Stimulated activated CD4-positive, alpha-beta T cell treated with anti-CD3 and anti-CD28 coated beads, Interleukin-2, amount 100 ng/mL, for 24 hours (primary cell): ENCODE results near the gene ZNF768.
"Not testable (repeated sequence)": the region's sequence is repeated elsewhere in the genome, so short reads cannot be mapped to it uniquely, and the experiment has no call there.

ENCODE experiments used
- DNase-seq, 2 donors: peaks; one replicate each; pipeline ENCODE4 v3.0.0-alpha.2; 2020

Gene ZNF768

DNA sequence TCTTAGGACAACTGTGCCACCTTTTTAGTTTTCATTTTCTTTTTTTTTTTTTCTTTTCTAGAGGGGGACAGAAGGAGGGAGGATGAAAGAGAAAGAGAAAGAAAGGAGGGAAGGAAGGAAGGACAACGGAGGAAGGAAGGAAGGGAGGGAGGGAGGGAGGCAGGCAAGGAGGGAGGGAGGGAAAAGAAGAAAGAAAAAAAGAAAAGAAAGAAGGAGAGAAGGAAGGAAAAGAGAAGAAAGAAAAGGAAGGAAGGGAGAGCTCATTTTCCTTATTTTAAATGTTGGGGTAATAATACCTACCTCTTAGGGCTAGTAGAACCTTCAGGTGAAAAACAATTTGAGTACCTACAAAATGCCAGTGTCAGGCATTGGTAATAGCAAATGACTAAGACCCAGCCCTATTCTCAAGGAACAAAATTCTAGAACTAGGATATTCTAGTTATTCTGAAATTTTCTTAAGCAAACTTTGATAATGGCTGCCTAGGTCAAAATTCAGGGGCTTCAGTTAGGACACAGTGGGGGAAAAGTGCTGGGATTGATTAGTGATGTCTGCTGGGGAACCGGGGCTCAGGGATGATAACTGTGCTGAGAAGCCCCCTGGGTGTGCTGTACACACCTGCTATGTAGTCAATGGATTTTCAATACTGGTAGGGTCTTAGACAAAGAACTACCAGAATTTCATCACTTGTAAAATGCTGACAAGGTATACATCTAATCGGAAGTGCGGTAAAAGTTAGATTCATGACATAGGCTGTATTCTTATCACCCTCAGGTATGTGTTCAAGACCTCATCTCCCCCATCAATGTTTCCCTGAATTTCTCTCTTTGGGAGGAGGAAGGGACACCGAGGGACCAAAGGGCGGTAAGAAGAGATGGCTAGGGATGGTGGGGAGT, 22.7 kb downstream of the ZNF768 start:
- no peak for DNase-seq

- no peak for DNase-seq
These were observed 27.1 kb downstream of the ZNF768 start for GRCh38 chr16:30499284-30499683.

GRCh38 chr16:30494709-30495108, 31.7 kb downstream of the ZNF768 start:
- no peak for DNase-seq

DNA sequence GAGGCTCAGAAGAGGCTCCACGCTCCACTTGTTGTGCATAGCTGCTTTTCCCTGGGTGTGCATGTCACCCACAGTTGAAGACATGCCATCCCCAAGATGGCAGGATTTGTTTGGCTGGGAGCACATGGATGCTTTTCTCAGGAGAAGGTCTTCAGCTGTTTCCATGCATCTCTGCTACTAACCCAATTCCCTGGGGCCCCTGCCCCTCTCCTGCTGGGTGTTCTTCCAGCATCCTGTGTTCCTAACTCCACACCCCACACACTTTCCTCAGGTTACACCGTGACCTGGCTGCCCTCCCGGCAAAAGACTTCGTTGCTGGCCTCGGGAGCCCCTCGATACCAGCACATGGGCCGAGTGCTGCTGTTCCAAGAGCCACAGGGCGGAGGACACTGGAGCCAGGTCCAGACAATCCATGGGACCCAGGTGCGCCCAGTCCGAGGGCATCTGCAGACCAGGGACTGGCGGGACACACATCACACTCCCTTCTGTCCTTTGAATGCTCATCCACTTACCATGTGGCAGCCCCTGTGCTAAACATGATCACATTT, 32.4 kb downstream of the ZNF768 start:
- no peak for DNase-seq

DNA sequence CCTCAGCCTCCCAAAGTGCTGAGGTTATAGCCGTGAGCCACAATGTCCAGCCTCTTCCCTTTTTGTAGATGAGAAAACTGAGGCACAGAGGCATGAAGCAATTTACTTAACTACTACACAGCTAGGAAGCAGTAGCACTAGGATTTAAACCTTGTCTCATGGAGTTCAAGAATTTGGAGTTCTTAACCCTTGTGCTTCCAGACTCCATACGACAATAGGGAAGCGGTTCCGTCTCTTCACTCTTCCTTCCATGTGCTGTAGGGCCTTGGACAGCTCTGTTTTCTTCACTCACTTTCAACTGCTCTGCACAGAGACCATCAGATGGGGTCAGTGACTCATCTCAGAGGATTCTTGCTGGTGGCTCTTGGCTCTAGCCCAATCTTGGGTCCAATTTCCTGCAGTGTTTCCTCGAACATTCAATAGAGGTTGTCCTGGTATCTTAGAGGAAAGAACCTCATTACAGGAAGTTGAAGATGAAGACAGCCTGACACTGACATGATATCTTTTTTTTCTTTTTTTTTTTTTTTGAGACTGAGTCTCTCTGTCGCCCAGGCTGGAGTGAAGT, 34.5 kb downstream of the ZNF768 start:
- DNase-seq: no peak

- no peak for DNase-seq
These were observed 35.1 kb downstream of the ZNF768 start for GRCh38 chr16:30491229-30491628.

DNA sequence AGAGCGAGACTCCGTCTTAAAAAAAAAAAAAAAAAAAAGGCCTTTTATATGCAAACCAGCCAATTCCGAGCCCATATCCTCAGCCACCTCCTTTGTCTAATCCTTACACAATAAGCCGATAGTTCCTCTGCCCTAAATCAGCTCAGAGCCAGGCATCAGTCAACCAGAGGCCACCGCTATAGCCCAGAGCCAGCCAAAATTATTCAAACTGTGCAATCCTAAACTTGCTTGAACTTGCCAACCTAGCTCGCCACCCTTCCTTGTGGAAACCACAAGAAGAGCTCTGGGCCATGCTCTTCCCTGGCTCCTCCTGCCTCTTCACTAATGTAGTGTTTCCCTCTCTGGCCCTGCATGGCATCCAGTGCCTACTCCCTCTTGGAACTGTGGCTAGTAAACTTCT, 36.2 kb downstream of the ZNF768 start:
- DNase-seq: no peak

- no peak for DNase-seq
These were observed 37.4 kb downstream of the ZNF768 start for GRCh38 chr16:30488764-30489605.

DNA sequence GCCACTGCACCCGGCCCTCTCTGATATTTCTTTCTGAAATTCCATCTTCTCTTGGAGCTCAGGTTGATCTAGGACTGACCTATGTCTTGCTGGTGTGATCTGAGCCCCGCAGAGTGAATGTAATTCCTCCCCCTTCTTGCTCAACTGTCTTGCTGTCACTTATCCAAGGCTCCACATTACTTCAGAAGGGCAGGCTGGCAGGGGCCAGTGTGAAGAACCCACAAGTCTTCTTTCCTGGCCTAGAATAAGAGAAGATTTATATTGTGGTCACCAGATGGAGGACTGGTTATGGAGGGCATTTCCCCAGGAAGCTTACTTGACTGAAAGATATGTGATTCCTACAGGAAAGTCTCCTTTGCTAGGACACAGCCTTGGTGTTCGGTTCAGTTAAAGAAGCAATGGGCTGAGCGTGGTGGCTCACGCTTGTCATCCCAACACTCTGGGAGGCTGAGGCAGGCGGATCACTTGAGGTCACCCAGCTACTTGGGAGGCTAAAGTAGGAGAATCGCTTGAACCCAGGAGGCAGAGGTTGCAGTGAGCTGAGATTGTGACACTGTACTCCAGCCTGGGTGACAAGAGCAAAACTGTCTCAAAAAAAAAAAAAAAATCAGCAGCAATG, 40.4 kb downstream of the ZNF768 start:
- DNase-seq: no peak

GRCh38 chr16:30484887-30485286, 41.5 kb downstream of the ZNF768 start:
- no peak for DNase-seq

- DNase-seq: no peak
These were observed 44.0 kb downstream of the ZNF768 start for GRCh38 chr16:30482366-30482765.

- DNase-seq: no peak
These were observed 45.0 kb downstream of the ZNF768 start for GRCh38 chr16:30481381-30481780.

GRCh38 chr16:30478766-30479478, 47.4 kb downstream of the ZNF768 start:
- no peak for DNase-seq

DNA sequence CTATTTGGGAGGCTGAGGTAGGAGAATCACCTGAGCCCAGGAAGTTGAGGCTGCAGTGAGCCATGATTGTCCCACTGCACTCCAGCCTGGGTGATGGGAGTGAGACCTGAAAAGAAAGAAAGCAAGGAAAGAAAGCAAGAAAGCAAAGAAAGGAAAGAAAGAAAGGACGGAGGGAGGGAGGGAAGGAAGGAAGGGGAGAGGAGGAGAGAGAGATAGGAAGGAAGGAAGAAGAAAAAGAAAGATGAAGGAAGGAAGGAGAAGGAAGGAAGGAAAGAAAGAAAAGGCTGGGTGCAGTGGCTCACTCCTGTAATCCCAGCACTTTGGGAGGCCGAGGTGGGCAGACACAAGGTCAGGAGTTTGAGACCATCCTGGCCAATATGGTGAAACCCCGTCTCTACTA, 48.6 kb downstream of the ZNF768 start:
- not testable (repeated sequence) for DNase-seq

DNA sequence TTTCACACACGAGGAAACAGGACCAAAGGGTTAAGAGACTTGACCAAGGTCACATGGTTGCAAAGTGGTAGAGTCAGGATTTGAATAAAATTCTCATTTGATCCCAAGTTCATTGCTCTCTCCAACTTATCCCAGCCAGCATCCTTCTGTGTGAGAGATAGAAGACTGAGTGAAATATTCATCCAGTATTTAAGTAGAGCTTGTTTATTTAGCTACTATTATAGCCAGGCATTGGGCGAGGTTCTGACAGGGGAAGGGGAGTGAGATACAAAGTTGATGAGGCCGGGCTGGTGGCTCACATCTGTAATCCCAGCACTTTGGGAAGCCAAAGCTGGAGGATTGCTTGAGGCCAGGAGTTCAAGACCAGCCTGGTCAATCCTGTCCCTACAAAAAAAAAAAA, 49.4 kb downstream of the ZNF768 start:
- no peak for DNase-seq

DNA sequence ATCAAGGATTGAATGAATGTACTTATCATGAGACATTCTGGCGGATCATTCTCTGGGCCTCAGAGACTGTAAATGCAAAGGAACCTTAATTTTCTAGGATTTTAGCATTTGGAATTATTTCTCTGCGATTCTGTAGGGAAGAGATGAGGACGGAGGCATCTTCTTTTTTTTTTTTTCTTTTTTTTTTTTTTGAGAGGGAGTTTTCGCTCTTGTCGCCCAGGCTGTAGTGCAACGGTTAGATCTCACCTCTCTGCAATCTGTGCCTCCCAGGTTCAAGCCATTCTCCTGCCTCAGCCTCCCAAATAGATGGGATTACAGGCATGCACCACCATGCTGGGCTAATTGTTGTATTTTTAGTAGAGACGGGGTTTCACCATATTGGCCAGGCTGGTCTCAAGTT, 51.7 kb downstream of the ZNF768 start:
- no peak for DNase-seq

- DNase-seq: no peak
These were observed 52.3 kb downstream of the ZNF768 start for GRCh38 chr16:30474074-30474452.
